ENCODE measurements around the gene AIP. TPM values are rescaled to one million over a fixed set of nuclear protein-coding genes. Genes with fewer than 3 reads are reported as not detected.

AIP gene
- total RNA-seq, 2 donors from 2014 or later: 49.2 to 78.0 TPM

- Histone ChIP-seq H3K4me1 (no peaks in the 10 kb centered on the region), H3K36me3 (no peaks in the 10 kb centered on the region), H3K4me3 (no peak overlapping the region), H3K9me3 (peaks cover 0 to 15% of the 10 kb centered on the region in 2 donors), H3K27me3 (no peaks in the 10 kb centered on the region), H3K27ac (no peak overlapping the region)
- no peak for DNase-seq (ENCODE audit: low spot score)
- TF ChIP-seq, protein P1, sequence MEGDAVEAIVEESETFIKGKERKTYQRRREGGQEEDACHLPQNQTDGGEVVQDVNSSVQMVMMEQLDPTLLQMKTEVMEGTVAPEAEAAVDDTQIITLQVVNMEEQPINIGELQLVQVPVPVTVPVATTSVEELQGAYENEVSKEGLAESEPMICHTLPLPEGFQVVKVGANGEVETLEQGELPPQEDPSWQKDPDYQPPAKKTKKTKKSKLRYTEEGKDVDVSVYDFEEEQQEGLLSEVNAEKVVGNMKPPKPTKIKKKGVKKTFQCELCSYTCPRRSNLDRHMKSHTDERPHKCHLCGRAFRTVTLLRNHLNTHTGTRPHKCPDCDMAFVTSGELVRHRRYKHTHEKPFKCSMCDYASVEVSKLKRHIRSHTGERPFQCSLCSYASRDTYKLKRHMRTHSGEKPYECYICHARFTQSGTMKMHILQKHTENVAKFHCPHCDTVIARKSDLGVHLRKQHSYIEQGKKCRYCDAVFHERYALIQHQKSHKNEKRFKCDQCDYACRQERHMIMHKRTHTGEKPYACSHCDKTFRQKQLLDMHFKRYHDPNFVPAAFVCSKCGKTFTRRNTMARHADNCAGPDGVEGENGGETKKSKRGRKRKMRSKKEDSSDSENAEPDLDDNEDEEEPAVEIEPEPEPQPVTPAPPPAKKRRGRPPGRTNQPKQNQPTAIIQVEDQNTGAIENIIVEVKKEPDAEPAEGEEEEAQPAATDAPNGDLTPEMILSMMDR (IDR thresholded peaks at IDR 0.05): no peak
Measured at GRCh38 chr11:67538306-67538705, 55.5 kb downstream of the AIP start.

GRCh38 chr11:67538823-67539505, 56.1 kb downstream of the AIP start:
- no peaks in the 10 kb centered on the region for H3K4me1 ChIP-seq
- H3K9me3 ChIP-seq: peaks cover 0 to 9% of the 10 kb centered on the region in 2 donors
- H3K27me3 ChIP-seq: no peaks in the 10 kb centered on the region
- no peak overlapping the region for H3K27ac ChIP-seq
- H3K36me3 ChIP-seq: no peaks in the 10 kb centered on the region
- DNase-seq (ENCODE audit: low spot score): no peak
- TF ChIP-seq, protein P1 (IDR thresholded peaks at IDR 0.05): no peak
- no peak overlapping the region for H3K4me3 ChIP-seq

- peaks cover 0 to 3% of the 10 kb centered on the region in 2 donors for H3K9me3 ChIP-seq
- TF ChIP-seq, protein P1 (IDR thresholded peaks at IDR 0.05): no peak
- peaks cover 0 to 1% of the 10 kb centered on the region in 2 donors for H3K4me1 ChIP-seq
- no peak overlapping the region for H3K27ac ChIP-seq
- H3K36me3 ChIP-seq: no peaks in the 10 kb centered on the region
- no peak for DNase-seq (ENCODE audit: low spot score)
- no peaks in the 10 kb centered on the region for H3K27me3 ChIP-seq
- no peak overlapping the region for H3K4me3 ChIP-seq
Measured at GRCh38 chr11:67539550-67539949, 56.7 kb downstream of the AIP start.

Small RNA genes within 50 kb of the gene (microRNA-seq; reads per million reads assigned to microRNA genes)
- gene MIR6752 (ENCODE audit: borderline number of aligned reads in 2 of 2, borderline replicate concordance in 1 of 2): 0 reads per million in 2 donors

Other genes starting within 250 kb of the AIP start
- 10 to 100 TPM; 52.7 to 55.9 TPM for gene GRK2, start 216.6 kb upstream of the AIP start, total RNA-seq
- 10 to 100 TPM; 14.1 to 14.9 TPM for gene ANKRD13D, start 193.7 kb upstream of the AIP start, total RNA-seq
- gene SSH3, start 179.5 kb upstream of the AIP start, total RNA-seq: 10 to 100 TPM; 14.7 to 23.6 TPM
- gene POLD4, start 129.5 kb upstream of the AIP start, total RNA-seq: 100 to 1,000 TPM; 115 to 136 TPM
- gene CLCF1, start 109.4 kb upstream of the AIP start, total RNA-seq: 10 to 100 TPM in 1 of 2 donors, 1 to 10 TPM in 1; 2.7 to 18.0 TPM
- 1 to 10 TPM; 6.2 to 6.5 TPM for gene RAD9A, start 91.0 kb upstream of the AIP start, total RNA-seq
- 100 to 1,000 TPM in 1 of 2 donors, 10 to 100 TPM in 1; 97.8 to 112 TPM for gene PPP1CA, start 81.2 kb upstream of the AIP start, total RNA-seq
- gene TBC1D10C, start 78.9 kb upstream of the AIP start, total RNA-seq: 1 to 10 TPM in 1 of 2 donors, under 1 TPM in 1; 0.33 to 1.4 TPM
- gene CARNS1, start 67.3 kb upstream of the AIP start, total RNA-seq: 1 to 10 TPM; 9.7 to 9.9 TPM
- 10 to 100 TPM; 35.5 to 44.6 TPM for gene RPS6KB2, start 54.5 kb upstream of the AIP start, total RNA-seq
- gene PTPRCAP, start 45.3 kb upstream of the AIP start, total RNA-seq: 1 to 10 TPM; 1.9 to 2.8 TPM
- gene CORO1B, start 39.5 kb upstream of the AIP start, total RNA-seq: 10 to 100 TPM; 16.0 to 25.5 TPM
- gene GPR152, start 30.3 kb upstream of the AIP start, total RNA-seq: not detected
- 1 to 10 TPM in 1 of 2 donors, not detected in 1; 1.3 TPM for gene CABP4, start 27.7 kb upstream of the AIP start, total RNA-seq
- 100 to 1,000 TPM in 1 of 2 donors, 10 to 100 TPM in 1; 74.4 to 140 TPM for gene TMEM134, start 13.8 kb upstream of the AIP start, total RNA-seq
- 10 to 100 TPM; 10.7 to 30.7 TPM for gene PITPNM1, start 22.3 kb downstream of the AIP start, total RNA-seq
- gene CDK2AP2, start 25.1 kb downstream of the AIP start, total RNA-seq: 10 to 100 TPM; 49.1 to 70.0 TPM
- not detected for gene CABP2, start 40.4 kb downstream of the AIP start, total RNA-seq
- 100 to 1,000 TPM; 249 to 944 TPM for gene GSTP1, start 100.8 kb downstream of the AIP start, total RNA-seq
- gene NDUFV1, start 123.9 kb downstream of the AIP start, total RNA-seq: 100 to 1,000 TPM; 424 to 522 TPM
- gene NUDT8, start 146.9 kb downstream of the AIP start, total RNA-seq: 10 to 100 TPM; 29.8 to 78.6 TPM
- gene TBX10, start 156.7 kb downstream of the AIP start, total RNA-seq: not detected
- gene ACY3, start 167.7 kb downstream of the AIP start, total RNA-seq: not detected
- not detected for gene ALDH3B2, start 191.6 kb downstream of the AIP start, total RNA-seq